ENCODE results near the gene CD82. TPM values are rescaled to one million over a fixed set of nuclear protein-coding genes. Genes with fewer than 3 reads are reported as not detected.

Gene CD82
- total RNA-seq, 1 donor from 2014 or later: 8.8 TPM

DNA sequence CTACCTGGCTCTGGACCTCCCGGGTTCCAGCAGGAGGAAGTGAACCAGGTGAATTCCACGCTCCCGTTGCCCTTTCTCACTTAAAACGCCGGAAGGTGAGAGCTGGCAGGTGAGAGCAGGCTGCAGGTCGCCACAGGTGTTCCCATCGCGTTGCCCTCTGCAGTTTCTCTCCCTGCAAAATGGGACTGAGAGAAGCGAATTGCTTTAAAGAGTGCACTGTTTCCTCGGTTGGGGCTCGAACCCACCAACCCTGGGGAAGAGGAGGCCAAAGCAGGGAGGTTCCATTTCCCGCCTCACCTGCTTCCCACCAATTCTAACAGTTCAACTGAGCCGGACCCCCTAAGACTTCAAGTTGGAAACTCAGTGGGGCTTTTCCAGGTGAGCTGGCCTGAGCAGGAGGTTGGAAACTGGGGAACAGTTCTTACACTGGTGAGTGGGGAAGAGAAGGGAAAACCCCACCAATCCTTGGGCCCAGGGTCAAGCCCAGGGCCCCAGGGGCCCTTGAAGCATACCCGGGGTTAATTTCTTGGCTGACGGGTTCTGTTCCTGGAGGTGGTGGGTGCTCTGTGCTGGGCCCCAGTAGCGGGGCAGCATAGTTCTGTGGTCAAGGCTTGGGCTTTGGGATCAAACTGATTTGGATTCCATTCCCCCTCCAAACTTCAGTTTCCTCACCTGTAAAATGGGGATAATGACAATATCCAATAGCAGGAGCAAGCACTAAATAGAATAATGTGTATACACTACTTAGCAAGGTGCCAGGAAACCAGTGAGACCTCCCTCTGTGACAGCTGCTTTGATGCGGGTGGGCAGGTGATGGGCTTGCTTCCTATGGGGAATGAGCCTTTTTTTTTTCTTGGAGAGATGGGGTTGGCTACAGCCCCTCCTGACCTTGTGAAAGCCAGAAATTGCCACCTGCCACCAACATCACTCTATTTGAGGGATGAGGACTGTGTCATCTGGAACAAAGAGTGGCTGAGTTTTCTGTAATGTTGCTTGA is 788 bp downstream of the CD82 start:
- no peaks in the 10 kb centered on the region for H3K9me3 Mint-ChIP-seq
- H3K4me3 Mint-ChIP-seq: peak overlapping the region; percentile 86
- DNase-seq (ENCODE audit: low spot score): no peak
- peaks cover 85% of the 10 kb centered on the region for H3K4me1 Mint-ChIP-seq
- H3K27ac ChIP-seq: no peak overlapping the region
- H3K4me1 ChIP-seq: peaks cover 14% of the 10 kb centered on the region
- no peaks in the 10 kb centered on the region for H3K36me3 ChIP-seq
- H3K4me2 ChIP-seq: peak overlapping the region; percentile 74
- no peaks in the 10 kb centered on the region for H3F3A ChIP-seq (ENCODE audit: low read depth)
- TF ChIP-seq EZH2 (IDR thresholded peaks at IDR 0.05): no peak
- no peak for TF ChIP-seq EZH2phosphoT487 (IDR thresholded peaks at IDR 0.05)
- TF ChIP-seq CTCF (IDR thresholded peaks at IDR 0.05): no peak
- H3K9me3 ChIP-seq (ENCODE audit: low read depth): no peaks in the 10 kb centered on the region
- H3K27me3 ChIP-seq: peaks cover 16% of the 10 kb centered on the region
- peak overlapping the region; percentile 4 for H2AFZ ChIP-seq (replicated peaks)
- no peak overlapping the region for H3K27ac Mint-ChIP-seq
- H4K20me1 ChIP-seq (ENCODE audit: low read depth): no peaks in the 10 kb centered on the region
- peaks cover 3% of the 10 kb centered on the region for H3K36me3 Mint-ChIP-seq
- H3K27me3 Mint-ChIP-seq (ENCODE audit: insufficient read depth, low read depth): peaks cover 18% of the 10 kb centered on the region
- no peak overlapping the region for H3K9ac ChIP-seq
- H3K4me3 ChIP-seq: peak overlapping the region; percentile 47
- H3K79me2 ChIP-seq (ENCODE audit: low read depth): no peaks in the 10 kb centered on the region

GRCh38 chr11:44566952-44567875 is 1.8 kb downstream of the CD82 start:
- no peak overlapping the region for H3K27ac ChIP-seq
- Mint-ChIP-seq H3K4me1 (peaks cover 86% of the 10 kb centered on the region), H3K27me3 (ENCODE audit: insufficient read depth, low read depth) (peaks cover 16% of the 10 kb centered on the region), H3K9me3 (no peaks in the 10 kb centered on the region), H3K36me3 (peaks cover 4% of the 10 kb centered on the region), H3K27ac (peak overlapping the region; percentile 38), H3K4me3 (peak overlapping the region; percentile 86)
- H3K9me3 ChIP-seq (ENCODE audit: low read depth): no peaks in the 10 kb centered on the region
- no peak overlapping the region for H3K4me2 ChIP-seq
- H3F3A ChIP-seq (ENCODE audit: low read depth): peaks cover 6% of the 10 kb centered on the region
- H3K27me3 ChIP-seq: peaks cover 16% of the 10 kb centered on the region
- peaks cover 20% of the 10 kb centered on the region for H3K4me1 ChIP-seq
- no peak for DNase-seq (ENCODE audit: low spot score)
- no peaks in the 10 kb centered on the region for H4K20me1 ChIP-seq (ENCODE audit: low read depth)
- no peak overlapping the region for H2AFZ ChIP-seq (replicated peaks)
- no peaks in the 10 kb centered on the region for H3K79me2 ChIP-seq (ENCODE audit: low read depth)
- no peaks in the 10 kb centered on the region for H3K36me3 ChIP-seq
- H3K4me3 ChIP-seq: no peak overlapping the region
- TF ChIP-seq CTCF (IDR thresholded peaks at IDR 0.05): peak; percentile 27
- no peak for TF ChIP-seq EZH2phosphoT487 (IDR thresholded peaks at IDR 0.05)
- TF ChIP-seq EZH2 (IDR thresholded peaks at IDR 0.05): no peak
- no peak overlapping the region for H3K9ac ChIP-seq

DNA sequence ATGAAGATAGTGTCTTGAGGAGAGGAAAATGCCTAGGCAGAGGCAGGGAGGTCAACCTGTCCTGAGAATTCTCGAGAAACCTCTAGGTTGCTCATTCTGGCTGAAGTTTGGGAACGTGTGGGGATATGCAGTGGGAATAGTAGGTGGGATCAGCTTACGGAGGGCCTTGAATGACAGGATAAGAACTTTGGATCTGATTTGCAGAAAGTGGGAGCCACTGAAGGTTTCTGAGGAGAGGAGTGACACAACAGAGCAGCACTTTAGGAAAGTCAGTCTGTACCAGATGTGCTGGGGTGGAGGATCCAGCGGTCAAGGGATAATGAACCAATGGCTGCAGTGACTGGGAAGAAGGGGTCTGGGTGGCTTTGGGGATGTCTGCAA is 2.4 kb downstream of the CD82 start:
- Mint-ChIP-seq H3K4me3 (peak overlapping the region; percentile 52), H3K9me3 (no peaks in the 10 kb centered on the region), H3K27ac (peak overlapping the region; percentile 38), H3K36me3 (peaks cover 6% of the 10 kb centered on the region), H3K27me3 (ENCODE audit: insufficient read depth, low read depth) (peaks cover 11% of the 10 kb centered on the region), H3K4me1 (peaks cover 83% of the 10 kb centered on the region)
- Histone ChIP-seq H3K4me3 (no peak overlapping the region), H3K27ac (no peak overlapping the region), H3K9ac (no peak overlapping the region), H3K36me3 (no peaks in the 10 kb centered on the region), H3K27me3 (peaks cover 16% of the 10 kb centered on the region), H3K9me3 (ENCODE audit: low read depth) (no peaks in the 10 kb centered on the region), H3F3A (ENCODE audit: low read depth) (peaks cover 9% of the 10 kb centered on the region), H3K4me1 (peaks cover 21% of the 10 kb centered on the region), H4K20me1 (ENCODE audit: low read depth) (no peaks in the 10 kb centered on the region), H3K4me2 (no peak overlapping the region), H3K79me2 (ENCODE audit: low read depth) (no peaks in the 10 kb centered on the region), H2AFZ (replicated peaks) (no peak overlapping the region)
- no peak for DNase-seq (ENCODE audit: low spot score)
- TF ChIP-seq CTCF (IDR thresholded peaks at IDR 0.05): no peak
- TF ChIP-seq EZH2phosphoT487 (IDR thresholded peaks at IDR 0.05): no peak
- no peak for TF ChIP-seq EZH2 (IDR thresholded peaks at IDR 0.05)
